Ovary (tissue), 9 donors: ENCODE data around the gene OR2AG1. TPM values are rescaled to one million over a fixed set of nuclear protein-coding genes. Genes with fewer than 3 reads are reported as not detected.

Experiments used
- DNase-seq, 5 donors: peaks; one replicate each; pipeline ENCODE4 v3.0.0-alpha.2; 2019 to 2020
- H3K27ac ChIP-seq, 2 donors: fragments of 200-600 bp; one replicate each; pipeline versions ENCODE4 v1.5.1 to v1.8.0; 2019 to 2022
- H3K27me3 ChIP-seq: fragments of 200-600 bp; one replicate; pipeline ENCODE4 v1.8.0; 2022
- H3K36me3 ChIP-seq: fragments of 200-600 bp; sonication (generic); one replicate; pipeline ENCODE4 v1.5.1; 2019
- H3K4me1 ChIP-seq: one replicate; pipeline ENCODE4 v1.8.1; 2013; ENCODE audit warnings: mild to moderate bottlenecking, moderate library complexity; ENCODE audit not compliant: insufficient read depth
- H3K4me3 ChIP-seq: fragments of 200-600 bp; sonication (generic); one replicate; pipeline ENCODE4 v1.5.1; 2017
- H3K9me3 ChIP-seq, 2 donors: fragments of 200-600 bp in 1 of 2; sonication (generic) in 1 of 2; one replicate each; pipeline versions ENCODE4 v1.5.1 to v1.8.1; 2013 to 2019; ENCODE audit warnings: mild to moderate bottlenecking in 1 of 2, moderate library complexity in 1 of 2
- CTCF ChIP-seq, 3 donors: fragments of 450-650 bp in 2 of 3; fragments of 200-600 bp in 1 of 3; IDR thresholded peaks; one replicate each; pipeline versions ENCODE4 v1.5.1 to v1.8.0; 2016 to 2022; ENCODE audit warnings: antibody characterized with exemption in 3 of 3, mild to moderate bottlenecking in 1 of 3
- EP300 ChIP-seq: sonication (generic); formaldehyde crosslinking; IDR thresholded peaks from one replicate; pipeline ENCODE4 v1.6.1; 2017; ENCODE audit warnings: antibody characterized with exemption
- POLR2A ChIP-seq: fragments of 450-650 bp; IDR thresholded peaks from one replicate; pipeline ENCODE4 v1.6.1; 2017; ENCODE audit warnings: antibody characterized with exemption, mild to moderate bottlenecking, moderate library complexity
- WGBS, 3 donors: extraction: QIAGEN DNeasy Blood & Tissue Kit in 1 of 3; methylation state at CpG; one replicate each; pipeline versions ENCODE4 v1.1.5 to v1.1.7; 2013 to 2017; 5-methylcytosine and 5-hydroxymethylcytosine counted together
- intact Hi-C, 4 donors: fragments of 100-400 bp; cut with DNase I; formaldehyde crosslinking; loops; one replicate each; pipeline versions ENCODE4 v1.11.0 to v1.15.1; 2022 to 2023
- polyA plus RNA-seq, 2 donors: library from polyadenylated mRNA; stranded (reverse); fragments of 200-250 nt in 1 of 2; fragments of 350-450 nt in 1 of 2; fragmentation: Illumina TruSeq in 1 of 2; extraction: RNeasy Lipid Tissue Mini Kit (QIAGEN cat#74804) in 1 of 2; gene quantifications; one replicate each; pipeline ENCODE4 v1.2.3, GENCODE V29; 2013 to 2014
- total RNA-seq, 7 donors: library from RNA; depleted of rRNA in 2 of 7; stranded (reverse); fragments of >200 nt in 2 of 7; fragmentation: NEBNext Ultra II Directional in 3 of 7; extraction: Animal tissue kit (Norgen Biotek cat#: 25700) in 3 of 7; gene quantifications; one replicate each; pipeline versions ENCODE4 v1.1.0 to v1.2.4, GENCODE V29; 2016 to 2023
- donor health status: DM: no; HTN: no; CAD: no; lungs with moderate emphysema.
- donor health status: DM: no; HTN: no; CAD: no.
- donor health status: Bipolar disorder and iron deficiency.
- donor health status: DM: yes; HTN: yes; CAD: no.
- donor health status: DM: no; HTN: no; CAD: no.
- donor health status: DM: yes; HTN: yes; CAD: no.

OR2AG1 gene
- total and polyA plus RNA-seq, 9 donors: not detected

DNA sequence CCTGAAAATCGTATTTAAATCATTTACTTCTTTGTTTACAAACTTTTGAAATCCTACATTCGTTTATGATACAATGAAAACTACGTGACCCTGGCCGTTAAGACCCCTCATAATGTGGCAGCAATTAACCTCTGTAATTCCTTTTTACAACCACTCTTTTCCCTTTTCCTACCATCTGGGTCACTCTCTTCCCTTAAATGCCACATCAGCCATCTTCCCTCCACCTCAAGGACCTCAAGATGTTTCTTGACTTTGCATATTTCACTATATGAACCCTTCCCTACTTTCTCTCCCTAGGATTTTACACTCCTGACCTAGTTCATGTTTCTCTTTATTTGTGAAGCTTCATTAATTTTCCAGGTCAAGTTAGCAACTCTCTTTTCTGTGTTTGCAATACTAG lies 37.8 kb upstream of the OR2AG1 start:
- TF ChIP-seq POLR2A: no peak
- no peak for TF ChIP-seq EP300
- TF ChIP-seq CTCF (IDR thresholded peaks at IDR 0.05): no peak
- H3K36me3 ChIP-seq: no peaks in the 10 kb centered on the region
- WGBS, 3 donors: 36 to 56% (median 47%) methylated on average over 3 to 4 of the region's 4 CpGs
- no peaks in the 10 kb centered on the region for H3K27me3 ChIP-seq
- no peaks in the 10 kb centered on the region for H3K9me3 ChIP-seq
- no peak overlapping the region for H3K27ac ChIP-seq
- intact Hi-C loops: no loop called here
- DNase-seq: no peak
- no peaks in the 10 kb centered on the region for H3K4me1 ChIP-seq
- no peak overlapping the region for H3K4me3 ChIP-seq

DNA sequence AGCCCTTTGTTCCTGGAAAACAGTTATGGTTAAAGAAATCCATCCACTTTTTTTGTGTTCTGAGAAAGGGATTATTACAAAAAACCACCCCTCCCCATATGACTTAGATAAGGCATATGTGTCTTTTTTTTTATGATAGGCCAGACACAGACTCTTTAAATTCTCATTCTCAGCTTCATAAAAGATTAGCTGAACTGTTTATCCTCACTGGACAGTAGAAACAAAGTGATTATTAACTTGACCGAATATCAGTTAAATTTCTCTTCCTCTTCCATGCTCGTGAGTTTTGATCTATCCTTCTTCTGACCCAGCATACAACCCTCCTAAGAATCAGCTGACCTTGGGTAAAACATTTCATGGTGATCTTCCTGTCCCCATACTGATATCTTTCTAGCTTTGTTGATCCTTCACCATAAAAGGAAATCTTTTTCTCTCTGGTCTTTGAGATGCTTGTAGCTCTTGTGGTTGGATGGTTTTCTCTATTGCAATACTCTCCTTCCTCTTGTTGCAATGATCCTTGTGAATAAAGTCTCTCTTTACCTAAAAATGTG lies 37.3 kb upstream of the OR2AG1 start:
- no peak for DNase-seq
- no peaks in the 10 kb centered on the region for H3K4me1 ChIP-seq
- no peaks in the 10 kb centered on the region for H3K27me3 ChIP-seq
- intact Hi-C loops: no loop called here
- H3K27ac ChIP-seq: no peak overlapping the region
- H3K4me3 ChIP-seq: no peak overlapping the region
- no peaks in the 10 kb centered on the region for H3K36me3 ChIP-seq
- H3K9me3 ChIP-seq: no peaks in the 10 kb centered on the region
- TF ChIP-seq CTCF (IDR thresholded peaks at IDR 0.05) (no peak), POLR2A (no peak), EP300 (no peak)
- 45 to 56% (median 55%) methylated on average over 2 of the region's 2 CpGs for WGBS, 3 donors

DNA sequence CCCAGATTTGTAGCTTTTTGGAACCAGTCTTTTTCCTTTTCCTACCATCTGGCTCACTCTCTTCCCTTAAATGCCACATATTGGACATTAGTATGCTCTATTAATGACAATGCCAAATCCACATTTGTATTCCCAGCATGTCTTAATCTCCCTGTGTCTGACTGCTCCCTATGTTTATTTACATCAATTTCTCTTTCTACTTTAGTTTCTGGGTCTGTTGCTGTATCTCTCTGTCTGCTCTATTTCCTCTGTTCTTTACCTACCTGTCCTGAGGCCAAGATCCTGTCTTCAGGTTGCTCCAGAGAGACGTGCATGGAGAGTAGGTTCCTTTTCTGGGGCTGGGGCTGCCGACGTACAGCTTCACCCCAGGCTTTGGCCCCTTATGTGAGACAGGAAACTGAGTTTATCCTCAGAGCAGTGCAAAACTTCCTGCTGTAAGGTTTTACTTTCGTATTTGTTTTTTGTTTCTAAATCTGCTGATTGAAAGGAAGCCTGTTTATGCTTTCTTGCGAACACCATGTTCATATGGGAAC lies 36.7 kb upstream of the OR2AG1 start:
- TF ChIP-seq POLR2A: no peak
- H3K9me3 ChIP-seq: no peaks in the 10 kb centered on the region
- H3K4me3 ChIP-seq: no peak overlapping the region
- 40 to 53% (median 53%) methylated on average over 5 of the region's 5 CpGs for WGBS, 3 donors
- H3K27ac ChIP-seq: no peak overlapping the region
- no peaks in the 10 kb centered on the region for H3K36me3 ChIP-seq
- intact Hi-C loops: no loop called here
- no peak for DNase-seq
- H3K4me1 ChIP-seq: no peaks in the 10 kb centered on the region
- H3K27me3 ChIP-seq: no peaks in the 10 kb centered on the region

GRCh38 chr11:6746626-6747025 lies 36.2 kb upstream of the OR2AG1 start:
- Histone ChIP-seq H3K4me3 (no peak overlapping the region), H3K27me3 (no peaks in the 10 kb centered on the region), H3K36me3 (no peaks in the 10 kb centered on the region), H3K27ac (no peak overlapping the region), H3K4me1 (no peaks in the 10 kb centered on the region), H3K9me3 (no peaks in the 10 kb centered on the region)
- intact Hi-C loops: no loop called here
- 82 to 91% (median 89%) methylated on average over 1 of the region's 1 CpG for WGBS, 3 donors
- TF ChIP-seq CTCF (IDR thresholded peaks at IDR 0.05) (no peak), POLR2A (no peak), EP300 (no peak)
- no peak for DNase-seq

DNA sequence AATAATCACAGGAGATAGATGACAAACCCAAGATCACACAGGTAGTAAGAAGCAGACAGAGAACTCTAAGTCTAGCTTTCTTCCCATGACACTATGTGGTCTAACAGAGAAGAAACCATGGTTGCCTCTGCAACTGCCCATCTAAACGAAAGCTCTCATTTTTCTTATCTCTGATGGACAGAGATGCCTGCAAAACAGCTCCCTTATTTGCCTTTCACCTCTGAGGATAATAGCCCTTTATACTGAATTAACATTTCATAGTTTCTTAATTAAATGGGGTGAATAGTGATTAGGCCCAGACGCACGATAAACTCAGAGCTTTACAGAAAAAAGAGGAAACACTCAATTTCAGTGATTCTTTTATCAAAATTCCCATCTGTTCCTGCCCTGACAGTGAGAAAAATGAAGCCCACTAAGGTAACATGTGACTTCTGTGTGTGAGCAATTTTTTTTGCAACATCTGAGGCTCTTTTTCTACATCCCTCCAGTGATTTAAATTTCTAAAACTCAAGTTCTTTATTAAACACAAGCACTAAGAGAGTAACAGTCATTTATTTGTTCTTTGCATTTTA lies 35.6 kb upstream of the OR2AG1 start:
- TF ChIP-seq CTCF (IDR thresholded peaks at IDR 0.05): no peak
- TF ChIP-seq POLR2A: no peak
- TF ChIP-seq EP300: no peak
- Histone ChIP-seq H3K27ac (no peak overlapping the region), H3K4me1 (no peaks in the 10 kb centered on the region), H3K27me3 (no peaks in the 10 kb centered on the region), H3K36me3 (no peaks in the 10 kb centered on the region), H3K9me3 (no peaks in the 10 kb centered on the region), H3K4me3 (no peak overlapping the region)
- intact Hi-C loops: no loop called here
- DNase-seq: no peak
- WGBS, 3 donors: 80 to 88% (median 88%) methylated on average over 3 of the region's 3 CpGs
